Esophagus squamous epithelium (tissue), 4 donors: Measurements from ENCODE around the gene ZNF579.

Experiments used
- CTCF ChIP-seq, 6 experiments: fragments of 450-650 bp in 4 of 6; fragments of 200-600 bp in 2 of 6; sonication (generic) in 2 of 6; IDR thresholded peaks; one replicate each; pipeline ENCODE4 v1.5.1; 2016 to 2019; ENCODE audit warnings: antibody characterized with exemption in 6 of 6, mild to moderate bottlenecking in 4 of 6, moderate library complexity in 4 of 6
- POLR2A ChIP-seq, 4 donors: fragments of 450-650 bp; IDR thresholded peaks; one replicate each; pipeline ENCODE4 v1.6.1; 2017; ENCODE audit warnings: antibody characterized with exemption in 4 of 4, mild to moderate bottlenecking in 4 of 4, moderate library complexity in 3 of 4

- TF ChIP-seq CTCF (IDR thresholded peaks at IDR 0.05), result no peak
- no peak for TF ChIP-seq POLR2A (IDR thresholded peaks at IDR 0.05)
These were observed 22.5 kb upstream of the ZNF579 start for GRCh38 chr19:55603115-55603514.
